A549 treated with AZD9567 at 1 μM for 4 hours (cell line): Measurements from ENCODE around the gene TYMP. TPM values are rescaled to one million over a fixed set of nuclear protein-coding genes. Genes with fewer than 3 reads are reported as not detected.

Source experiments
- total RNA-seq: library from RNA; stranded (reverse); fragments of 200-300 nt; extraction: Qiagen RNA extraction; gene quantifications from 5 replicates; pipeline ENCODE4 v1.2.3, GENCODE V29; 2022; ENCODE audit not compliant: insufficient read depth

The TYMP gene, protein sequence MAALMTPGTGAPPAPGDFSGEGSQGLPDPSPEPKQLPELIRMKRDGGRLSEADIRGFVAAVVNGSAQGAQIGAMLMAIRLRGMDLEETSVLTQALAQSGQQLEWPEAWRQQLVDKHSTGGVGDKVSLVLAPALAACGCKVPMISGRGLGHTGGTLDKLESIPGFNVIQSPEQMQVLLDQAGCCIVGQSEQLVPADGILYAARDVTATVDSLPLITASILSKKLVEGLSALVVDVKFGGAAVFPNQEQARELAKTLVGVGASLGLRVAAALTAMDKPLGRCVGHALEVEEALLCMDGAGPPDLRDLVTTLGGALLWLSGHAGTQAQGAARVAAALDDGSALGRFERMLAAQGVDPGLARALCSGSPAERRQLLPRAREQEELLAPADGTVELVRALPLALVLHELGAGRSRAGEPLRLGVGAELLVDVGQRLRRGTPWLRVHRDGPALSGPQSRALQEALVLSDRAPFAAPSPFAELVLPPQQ
- total RNA-seq: 14.2 to 18.0 TPM (median 17.2 TPM) in 5 replicates

DNA sequence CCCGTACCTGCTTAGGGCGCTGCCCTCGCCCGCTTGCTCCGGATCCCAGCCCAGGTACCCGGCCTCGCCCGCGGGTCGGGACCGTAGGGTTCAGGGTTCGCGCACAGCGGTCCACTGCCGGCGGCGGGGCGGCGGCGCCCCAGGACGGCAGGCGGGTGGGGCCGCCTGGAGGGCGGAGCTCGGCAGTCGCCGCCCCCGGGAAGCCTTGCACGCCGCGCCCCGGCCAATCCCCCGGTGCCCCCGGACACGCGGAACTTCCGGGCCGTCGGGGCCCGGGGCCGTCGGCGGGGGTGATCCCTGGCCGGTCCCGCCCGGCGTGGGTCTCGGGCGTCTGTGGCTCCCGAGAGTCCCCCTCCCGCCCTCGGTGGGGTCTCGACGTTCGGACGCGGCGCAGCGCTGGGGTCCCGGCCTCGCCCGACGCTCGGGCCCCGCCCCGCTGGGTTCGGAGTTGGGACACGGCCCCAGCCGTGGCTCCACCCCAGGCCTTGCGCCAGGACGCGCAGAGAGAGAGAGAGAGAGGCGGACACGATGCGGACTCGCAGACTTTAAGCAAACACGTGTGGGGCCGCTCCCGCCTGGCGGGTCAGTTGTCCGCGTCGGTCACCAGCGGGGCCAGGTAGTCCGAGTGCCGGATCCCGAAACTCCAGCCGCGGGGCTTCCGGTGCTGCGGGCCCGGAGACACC, at the start of gene TYMP:
Gene TYMP (minus strand): TSS at position 116 of the 683 bp plus-strand sequence. CDS start 303 bp downstream, outside the sequence.

DNA sequence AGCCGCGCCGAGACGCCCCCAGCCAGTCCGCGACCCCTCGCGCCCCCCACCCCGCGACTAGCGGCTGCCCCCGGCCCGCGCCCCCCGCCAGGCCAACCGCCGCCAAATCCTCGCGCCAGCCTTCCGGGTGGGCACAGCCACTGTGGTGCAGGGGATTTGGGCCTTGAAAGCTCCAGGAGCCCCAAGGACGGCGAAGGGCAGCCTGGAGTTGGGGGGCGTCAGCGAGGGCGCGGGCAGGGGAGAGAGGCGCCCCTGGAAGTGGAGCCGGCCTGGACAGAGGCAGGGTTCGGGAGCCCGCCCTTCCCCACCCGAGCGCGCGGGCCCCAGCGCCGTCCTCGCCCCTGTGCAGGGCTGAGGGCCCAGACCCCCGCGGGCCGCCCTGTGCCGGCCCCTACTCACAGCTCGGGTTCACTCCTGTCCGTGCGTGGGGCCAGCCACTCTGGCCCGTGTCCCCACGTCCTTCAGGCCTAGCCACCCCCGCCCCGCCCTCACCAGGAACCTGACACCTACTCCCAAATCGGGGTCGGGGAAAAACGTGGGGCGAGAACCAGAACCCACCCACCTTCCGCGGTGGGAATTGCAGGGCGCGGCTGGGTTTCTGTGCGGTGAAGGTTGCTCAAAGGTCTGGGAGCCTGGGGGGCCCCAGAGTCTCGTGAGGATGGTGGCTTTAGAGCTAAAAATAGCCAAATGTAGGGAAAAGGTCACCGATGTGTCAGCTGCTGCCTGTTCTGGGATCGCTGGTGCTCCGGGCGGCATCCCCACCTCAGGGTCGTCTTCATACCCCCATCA, 48.4 kb upstream of the TYMP start, which contains the start of gene CPT1B:
Gene CPT1B (minus strand): TSS at position 441 of the 789 bp plus-strand sequence. CDS start 512 bp downstream, outside the sequence.

DNA sequence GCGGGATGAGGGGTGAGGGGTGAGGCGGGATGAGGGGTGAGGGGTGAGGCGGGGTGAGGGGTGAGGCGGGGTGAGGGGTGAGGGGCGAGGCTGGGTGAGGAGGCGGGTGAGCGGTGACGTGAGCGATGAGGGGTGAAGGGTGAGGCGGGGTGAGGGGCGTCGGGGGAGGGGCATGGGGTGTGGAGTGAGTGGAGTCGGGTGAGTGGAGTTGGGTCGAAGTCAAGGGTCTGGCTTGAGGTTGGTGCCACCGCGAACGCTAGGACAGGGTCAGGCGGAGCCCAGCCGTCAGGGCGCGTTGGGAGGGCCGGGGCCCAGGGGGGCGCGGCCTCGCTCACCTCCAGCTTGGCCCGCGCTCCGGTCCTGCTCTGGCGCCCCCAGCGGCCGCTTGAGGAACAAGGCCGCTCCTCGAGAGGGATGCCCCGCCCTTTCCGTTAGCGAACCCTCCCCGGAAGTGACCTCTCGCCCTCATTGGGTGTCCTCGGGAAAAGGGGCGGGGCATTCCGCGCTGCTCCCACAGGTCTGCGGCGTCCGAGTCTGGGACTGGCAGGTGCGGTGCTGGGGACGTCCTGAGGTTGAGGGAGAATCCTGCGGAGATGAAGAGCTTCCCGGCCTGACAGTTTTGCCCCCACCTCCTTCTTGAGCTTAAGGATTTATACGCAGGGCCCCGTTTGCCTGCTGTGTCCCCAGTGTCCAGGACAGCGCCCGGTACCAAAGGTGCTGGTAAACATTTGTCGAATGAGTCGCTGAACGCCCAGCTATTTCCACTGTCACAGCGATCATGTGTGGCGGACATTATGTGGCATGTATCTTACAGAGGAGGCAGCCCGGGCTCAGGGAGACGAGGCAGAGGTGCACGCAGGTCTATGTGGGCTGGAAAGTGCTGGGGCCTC, 33.0 kb upstream of the TYMP start, which contains the start of gene SYCE3:
Gene SYCE3 (minus strand): TSS at position 397 of the 890 bp plus-strand sequence. CDS start 6,514 bp downstream, outside the sequence.

DNA sequence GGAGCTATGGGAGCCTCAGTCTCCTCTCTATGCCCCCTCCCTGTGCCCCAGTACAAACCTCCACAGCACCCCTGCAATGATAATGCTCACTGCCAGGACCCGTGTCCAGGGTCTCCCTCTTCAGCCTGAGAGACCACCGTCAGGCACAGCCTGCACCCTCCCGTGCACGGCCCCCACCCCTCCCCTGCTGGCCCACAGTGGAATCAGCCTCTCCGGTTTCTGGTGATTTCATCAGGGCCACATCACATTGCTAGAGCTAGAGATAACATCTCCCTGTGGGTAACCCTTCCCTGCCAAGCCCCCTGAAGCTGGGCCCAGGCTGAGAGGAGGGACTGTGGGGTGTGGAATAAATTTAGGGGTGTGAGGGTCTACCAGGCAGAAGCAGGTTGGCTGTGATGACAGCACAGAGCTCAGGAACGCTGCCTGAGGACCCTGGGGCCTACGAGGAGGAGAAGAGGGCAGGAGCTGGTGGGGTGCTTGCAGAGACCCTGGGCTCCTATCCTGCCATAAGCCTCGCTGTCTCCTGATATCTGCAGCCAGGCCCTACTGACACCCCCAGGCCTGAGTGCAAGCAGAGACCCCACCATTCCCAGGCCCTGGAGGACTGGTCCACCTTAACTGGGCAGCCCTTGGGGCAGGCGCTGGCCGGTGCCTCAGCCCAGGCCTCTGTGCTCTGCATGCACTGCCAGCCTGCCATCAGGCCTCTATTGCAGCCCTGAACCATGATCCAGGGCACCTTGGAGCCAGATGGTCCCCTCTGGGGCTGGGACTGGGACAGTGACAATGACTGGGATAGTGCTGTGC, 15.9 kb upstream of the TYMP start, which contains the start of gene KLHDC7B:
Gene KLHDC7B (plus strand): TSS at position 378 of the 804 bp plus-strand sequence. CDS start 345 bp downstream, at position 723.

DNA sequence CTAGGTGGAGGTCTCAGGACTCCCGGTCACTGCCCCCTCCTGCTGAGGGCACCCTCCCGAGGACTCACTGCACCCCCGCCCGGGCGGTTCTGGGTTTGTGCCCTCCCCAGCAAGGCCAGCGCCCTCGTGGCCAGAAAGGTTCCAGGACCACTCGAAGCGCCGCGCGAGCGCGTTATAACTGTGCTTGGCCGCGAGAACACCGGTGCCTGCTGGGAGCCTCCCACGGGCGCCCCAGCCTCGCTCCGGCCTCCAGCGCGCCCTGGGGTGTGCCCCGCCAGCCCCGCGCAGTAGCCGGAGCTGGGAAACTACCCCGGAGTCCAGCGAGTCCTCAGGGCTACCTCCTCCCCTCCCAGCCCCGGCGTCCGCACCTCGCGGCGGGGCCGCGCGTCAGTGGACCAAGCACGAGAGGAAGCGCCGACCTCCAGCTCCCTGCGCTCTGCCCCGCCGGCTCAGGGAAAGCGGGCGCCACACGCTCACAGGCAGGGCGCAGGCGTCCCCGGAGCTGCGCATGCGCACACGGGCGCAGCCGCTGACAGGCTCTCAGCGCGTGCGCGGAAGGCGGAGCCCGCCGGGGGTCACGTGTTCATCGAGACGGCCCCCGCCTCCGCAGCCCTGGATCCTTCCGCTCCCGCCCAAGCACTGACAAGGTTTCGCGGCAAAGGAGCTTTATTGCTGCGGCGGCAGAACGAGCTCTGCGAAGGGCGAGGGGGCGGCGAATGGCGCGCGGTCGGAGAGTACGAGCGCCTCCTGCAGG, 4.5 kb downstream of the TYMP start, which contains the start of gene SCO2:
Gene SCO2 (minus strand): TSS at position 495 of the 754 bp plus-strand sequence. CDS start 1,187 bp downstream, outside the sequence.

DNA sequence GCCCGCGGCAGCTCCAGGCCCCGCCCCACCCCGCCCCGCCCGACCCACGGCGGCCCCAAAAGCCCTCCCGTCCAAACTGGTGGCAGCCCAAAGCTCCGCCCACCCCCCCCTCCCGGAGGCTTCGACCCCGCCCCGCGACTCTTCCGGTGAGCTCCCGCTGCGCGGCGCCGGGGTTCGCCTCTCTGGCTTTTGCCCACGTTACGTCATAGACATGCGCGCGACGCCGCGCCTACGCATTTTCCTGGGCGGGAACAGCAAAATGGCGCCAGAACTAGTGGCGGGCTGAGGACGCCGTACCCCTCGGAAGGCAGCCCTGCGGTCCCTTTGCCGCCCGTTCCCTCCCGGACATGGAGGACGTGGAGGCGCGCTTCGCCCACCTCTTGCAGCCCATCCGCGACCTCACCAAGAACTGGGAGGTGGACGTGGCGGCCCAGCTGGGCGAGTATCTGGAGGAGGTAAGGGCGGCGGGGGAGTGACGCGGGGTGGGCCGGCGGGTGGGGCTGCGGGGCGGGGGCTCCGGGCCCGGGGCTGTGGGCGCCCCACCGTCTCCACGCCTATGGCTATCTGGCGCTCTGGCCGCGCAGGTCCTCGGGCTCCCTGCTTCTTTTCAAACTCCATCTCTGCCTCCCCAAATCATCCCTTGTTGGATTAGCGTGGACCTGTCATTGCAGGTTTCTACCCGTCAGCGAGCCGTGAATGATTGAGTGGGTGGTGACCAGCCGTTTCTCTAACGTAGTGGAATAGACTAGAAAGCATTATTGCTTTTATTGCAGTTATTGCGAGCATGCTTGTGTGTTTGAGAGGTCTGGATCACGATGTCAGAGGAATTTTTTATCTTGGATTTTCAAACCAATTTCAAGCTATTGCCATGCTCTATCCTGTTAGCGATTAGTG, 21.6 kb downstream of the TYMP start, which contains the start of gene NCAPH2:
Gene NCAPH2 (plus strand): TSS at position 234 of the 894 bp plus-strand sequence. CDS start 114 bp downstream, at position 348.

DNA sequence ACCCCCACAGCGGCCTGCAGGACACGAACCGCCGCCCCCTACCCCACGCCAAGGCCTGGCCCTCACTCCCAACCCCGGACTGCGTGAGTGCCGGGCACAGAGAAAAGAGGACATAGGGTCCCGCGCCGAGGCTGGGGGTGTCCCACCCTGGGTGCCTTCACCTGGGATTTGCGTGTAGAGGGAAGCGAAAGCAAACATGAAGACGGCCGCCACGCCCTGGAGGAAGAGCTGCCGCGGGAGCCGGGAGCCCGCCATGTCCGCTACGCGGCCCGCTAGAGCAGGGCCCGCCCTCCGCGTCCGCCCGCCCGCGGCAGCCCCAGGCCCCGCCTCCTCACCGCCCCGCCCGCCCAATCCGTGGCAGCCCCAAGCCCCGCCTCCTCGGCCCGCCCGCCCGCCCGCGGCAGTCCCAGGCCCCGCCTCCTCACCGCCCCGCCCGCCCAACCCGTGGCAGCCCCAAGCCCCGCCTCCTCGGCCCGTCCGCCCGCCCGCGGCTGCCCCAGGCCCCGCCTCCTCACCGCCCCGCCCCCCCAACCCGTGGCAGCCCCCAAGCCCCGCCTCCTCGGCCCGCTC, 22.3 kb downstream of the TYMP start, which contains the start of gene LMF2:
Gene LMF2 (minus strand): TSS at position 282 of the 570 bp plus-strand sequence. CDS start 27 bp downstream, at position 255.

DNA sequence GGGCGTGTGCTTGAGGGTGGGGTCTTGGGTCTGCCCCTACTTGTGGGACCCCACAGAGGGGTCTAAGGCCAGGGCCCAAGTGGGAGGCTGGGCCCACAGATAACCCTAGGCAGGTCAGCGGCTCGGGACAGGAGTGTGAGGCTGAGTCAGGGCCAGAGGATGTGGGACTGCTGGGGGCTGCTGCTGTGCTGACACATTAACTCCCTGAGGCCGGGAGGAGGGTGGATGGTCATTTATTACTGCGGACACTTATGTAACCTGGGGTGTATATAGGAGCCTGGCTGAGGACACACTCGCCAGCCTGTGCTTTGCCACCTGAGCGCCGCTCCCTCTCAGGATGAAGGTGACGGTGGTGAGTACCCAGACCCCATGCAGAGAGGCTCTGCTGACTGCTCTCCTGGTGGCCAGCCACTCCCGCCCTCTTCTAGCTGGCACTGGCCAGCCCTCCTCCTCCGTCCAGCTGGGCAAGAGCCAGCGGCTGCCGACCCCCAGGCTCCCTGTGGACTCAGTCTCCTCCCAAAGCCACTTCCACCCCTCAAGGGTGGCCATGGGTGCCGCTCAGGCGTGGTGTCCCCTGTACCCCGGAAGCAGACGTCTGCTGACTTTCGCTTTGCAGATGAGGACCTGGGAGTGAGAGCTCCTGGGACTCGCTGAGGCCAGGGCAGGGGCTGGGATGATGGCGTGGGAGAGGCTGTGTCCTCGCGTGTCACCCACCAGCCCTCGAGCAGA, 43.1 kb downstream of the TYMP start, which contains the start of gene MIOX:
Gene MIOX (plus strand): TSS at position 299 of the 729 bp plus-strand sequence. CDS start 39 bp downstream, at position 338.

DNA sequence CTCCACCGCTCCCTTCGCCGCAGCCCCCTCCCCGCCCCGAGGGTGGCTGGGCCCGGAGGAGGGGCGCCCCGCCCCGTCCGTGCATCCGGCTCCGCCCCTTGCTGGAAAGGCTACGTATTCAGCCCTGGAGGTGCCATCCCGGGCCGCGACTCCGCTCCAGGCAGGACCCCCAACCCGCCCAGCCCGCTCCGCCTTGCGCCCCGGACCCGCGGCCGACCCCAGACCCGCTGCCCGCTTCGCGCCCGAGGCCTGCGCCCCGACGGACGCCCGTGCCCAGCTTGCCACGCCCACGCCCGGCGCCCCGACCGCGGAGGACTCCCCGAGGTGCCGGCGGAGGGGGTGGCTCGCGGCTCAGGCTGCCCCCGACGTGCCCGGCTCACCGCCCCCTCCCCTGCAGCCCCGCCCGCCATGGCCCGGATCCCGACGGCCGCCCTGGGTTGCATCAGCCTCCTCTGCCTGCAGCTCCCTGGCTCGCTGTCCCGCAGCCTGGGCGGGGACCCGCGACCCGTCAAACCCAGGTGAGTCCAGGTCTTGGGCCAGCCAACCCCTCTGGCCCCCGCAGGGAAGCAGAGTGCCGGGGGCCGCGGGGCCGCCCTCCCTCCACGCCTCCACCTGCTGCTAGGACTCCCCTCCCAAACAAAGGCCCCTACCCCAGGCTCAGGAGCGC, 48.2 kb downstream of the TYMP start, which contains the start of gene ADM2:
Gene ADM2 (plus strand): TSS at position 104 of the 667 bp plus-strand sequence. CDS start 305 bp downstream, at position 409.

Other genes starting within 250 kb of the TYMP start
- gene PLXNB2, start 222.4 kb downstream of the TYMP start, total RNA-seq: 113 to 126 TPM (median 115 TPM) in 5 replicates
- 2.3 to 4.0 TPM (median 4.0 TPM) in 5 replicates for gene DENND6B, start 203.0 kb downstream of the TYMP start, total RNA-seq
- 12.4 to 15.4 TPM (median 15.1 TPM) in 5 replicates for gene PPP6R2, start 186.7 kb downstream of the TYMP start, total RNA-seq
- 21.4 to 28.8 TPM (median 27.9 TPM) in 5 replicates for gene SBF1, start 55.0 kb downstream of the TYMP start, total RNA-seq
- 0.52 to 0.59 TPM (median 0.57 TPM) in 5 replicates for gene ADM2, start 48.5 kb downstream of the TYMP start, total RNA-seq
- gene MIOX, start 43.2 kb downstream of the TYMP start, total RNA-seq: 0.13 TPM in 1 of 5 replicates, not detected in the others
- 24.1 to 54.9 TPM (median 52.4 TPM) in 5 replicates for gene LMF2, start 22.3 kb downstream of the TYMP start, total RNA-seq
- 33.8 to 41.0 TPM (median 40.1 TPM) in 5 replicates for gene NCAPH2, start 21.8 kb downstream of the TYMP start, total RNA-seq
- 3.5 to 6.6 TPM (median 4.4 TPM) in 4 of 5 replicates, not detected in the other for gene SCO2, start 4.4 kb downstream of the TYMP start, total RNA-seq
- gene KLHDC7B, start 15.9 kb upstream of the TYMP start, total RNA-seq: 0.02 to 0.04 TPM in 2 of 5 replicates, not detected in the others
- 0.33 to 0.56 TPM (median 0.40 TPM) in 3 of 5 replicates, not detected in the others for gene SYCE3, start 32.9 kb upstream of the TYMP start, total RNA-seq
- 13.1 to 20.3 TPM (median 13.8 TPM) in 5 replicates for gene CPT1B, start 48.4 kb upstream of the TYMP start, total RNA-seq
- gene CHKB, start 52.8 kb upstream of the TYMP start, total RNA-seq: 7.4 to 23.6 TPM (median 18.9 TPM) in 5 replicates
- gene MAPK8IP2, start 70.8 kb upstream of the TYMP start, total RNA-seq: 2.1 to 3.8 TPM (median 3.6 TPM) in 5 replicates
- 14.3 to 25.8 TPM (median 22.9 TPM) in 5 replicates for gene ARSA, start 98.1 kb upstream of the TYMP start, total RNA-seq
- 3.7 to 5.3 TPM (median 4.5 TPM) in 5 replicates for gene SHANK3, start 142.8 kb upstream of the TYMP start, total RNA-seq
- 0.07 to 0.19 TPM (median 0.08 TPM) in 3 of 5 replicates, not detected in the others for gene ACR, start 208.2 kb upstream of the TYMP start, total RNA-seq